Embryonic facial prominence (tissue), 1 donor: ENCODE data around the gene SLC6A7.

Source experiments
- DNase-seq: peaks from one replicate; pipeline ENCODE4 v3.0.0-alpha.2; 2016; ENCODE audit errors: extremely low spot score

Gene SLC6A7

GRCh38 chr5:150155258-150156026 lies 34.4 kb upstream of the SLC6A7 start, which contains the start of gene PDGFRB:
TSS of gene PDGFRB (minus strand) at chr5:150155845. CDS start at chr5:150137047, 18,798 bp downstream.
- peak; percentile 84 for DNase-seq

- DNase-seq: no peak
Observed at GRCh38 chr5:150156027-150156368, 33.9 kb upstream of the SLC6A7 start.

DNA sequence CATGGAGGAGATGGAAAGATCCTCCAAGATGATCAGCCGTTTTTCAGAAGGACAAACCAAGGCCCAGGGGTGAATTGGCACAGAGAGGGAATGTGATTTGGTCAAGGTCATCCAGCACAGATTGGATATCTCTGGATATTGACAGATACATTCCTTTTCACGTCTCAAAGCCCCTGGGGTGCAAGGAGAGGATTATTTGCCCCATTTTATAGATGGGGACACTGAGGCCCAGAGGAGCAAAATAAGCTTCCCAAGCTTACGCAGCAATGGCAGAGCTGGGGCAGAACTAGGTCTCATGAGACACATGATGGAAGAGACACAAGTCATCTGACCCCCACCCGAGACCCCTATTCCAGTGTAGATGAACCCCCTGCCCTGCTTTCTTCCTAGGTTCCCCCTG lies 33.3 kb upstream of the SLC6A7 start:
- DNase-seq: no peak

- no peak for DNase-seq
Observed at GRCh38 chr5:150157168-150157567, 32.7 kb upstream of the SLC6A7 start.

DNA sequence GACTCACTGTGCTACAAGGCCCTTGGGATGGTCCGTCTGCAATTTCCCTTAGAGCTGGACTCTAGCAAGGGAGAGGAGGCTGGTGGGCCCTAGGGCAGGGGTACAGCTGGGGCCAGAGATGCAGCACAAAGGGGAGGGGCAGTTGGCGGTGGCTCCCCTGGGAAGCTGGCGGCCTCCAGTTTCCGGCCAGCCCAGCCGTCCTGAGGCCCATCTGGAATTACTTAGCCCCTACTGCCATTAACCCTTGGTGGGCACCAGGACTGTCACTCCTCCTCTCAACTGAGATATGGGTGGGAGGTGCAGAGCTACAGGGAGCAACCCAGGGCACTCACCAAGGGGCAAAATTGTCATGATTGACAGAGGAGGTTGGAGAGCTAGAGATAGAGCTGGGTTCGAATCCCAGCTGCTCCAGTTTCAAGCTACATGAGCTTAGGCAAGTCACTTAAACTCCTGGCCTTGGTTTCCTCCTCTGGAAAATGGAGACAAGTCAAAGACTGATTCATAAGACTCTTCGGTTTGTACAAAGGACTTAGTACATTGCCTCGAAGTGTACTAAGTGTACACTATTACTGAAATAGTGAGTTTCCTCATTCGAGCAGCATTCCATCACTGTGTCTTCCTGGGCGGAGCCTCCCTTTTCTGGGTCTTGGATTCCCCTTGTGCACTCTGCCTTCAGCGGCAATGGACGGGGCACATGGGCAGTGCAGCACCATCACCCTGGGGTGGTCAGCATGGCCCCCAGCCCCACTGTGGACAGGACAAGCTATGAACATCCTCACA lies 31.5 kb upstream of the SLC6A7 start:
- no peak for DNase-seq

GRCh38 chr5:150159031-150159430 lies 30.8 kb upstream of the SLC6A7 start:
- no peak for DNase-seq

DNA sequence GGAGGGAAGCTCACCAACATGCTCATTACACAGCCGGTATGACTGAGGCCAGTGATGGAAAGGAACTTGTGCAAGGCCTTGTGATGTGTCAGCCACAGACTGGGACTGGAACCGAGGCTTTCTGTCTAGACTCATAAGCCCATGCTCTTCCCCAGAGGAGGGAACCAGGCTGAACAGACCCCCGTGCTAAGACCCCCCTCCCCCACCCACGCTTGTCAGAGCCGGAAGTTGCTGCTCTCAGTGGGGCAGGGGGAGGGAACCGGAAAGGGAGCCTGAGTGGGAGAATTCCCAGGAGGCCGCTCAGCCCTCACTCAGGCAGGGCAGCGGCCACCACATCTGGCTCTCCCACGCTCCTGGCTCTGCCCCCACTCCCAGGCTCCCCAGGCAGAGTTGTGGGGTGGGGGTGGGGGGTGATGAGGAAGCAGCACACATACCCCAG lies 30.1 kb upstream of the SLC6A7 start:
- no peak for DNase-seq

DNA sequence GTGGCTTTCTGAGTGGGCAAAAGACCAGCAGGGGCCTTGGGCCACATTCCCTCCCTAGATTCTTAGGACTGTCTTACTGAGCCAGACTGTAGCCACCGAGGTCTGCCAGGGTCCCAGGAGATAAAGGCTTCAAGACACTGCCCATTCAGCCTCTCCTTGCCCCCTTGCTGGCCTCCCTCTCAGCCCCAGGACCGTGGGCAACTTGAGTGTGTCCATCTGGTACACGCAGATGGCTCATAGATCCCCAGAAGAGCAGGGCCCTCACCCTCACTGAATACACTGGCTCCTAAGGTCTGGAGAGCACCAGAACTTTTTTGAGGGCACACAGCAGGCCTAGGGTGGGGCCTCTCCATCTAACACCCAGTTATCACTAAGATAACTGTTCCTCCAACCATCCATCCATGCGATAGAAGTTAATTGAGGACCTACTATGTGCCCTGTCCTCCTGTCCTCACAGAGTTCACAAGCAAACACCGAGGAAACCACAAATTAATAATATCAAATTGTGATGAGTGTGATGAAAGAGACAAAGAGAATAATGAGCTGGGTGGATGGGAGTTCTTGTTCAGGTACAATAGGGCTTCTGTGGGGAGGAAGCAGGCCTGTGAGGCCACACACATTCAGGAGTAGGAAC lies 29.3 kb upstream of the SLC6A7 start:
- DNase-seq: no peak

DNA sequence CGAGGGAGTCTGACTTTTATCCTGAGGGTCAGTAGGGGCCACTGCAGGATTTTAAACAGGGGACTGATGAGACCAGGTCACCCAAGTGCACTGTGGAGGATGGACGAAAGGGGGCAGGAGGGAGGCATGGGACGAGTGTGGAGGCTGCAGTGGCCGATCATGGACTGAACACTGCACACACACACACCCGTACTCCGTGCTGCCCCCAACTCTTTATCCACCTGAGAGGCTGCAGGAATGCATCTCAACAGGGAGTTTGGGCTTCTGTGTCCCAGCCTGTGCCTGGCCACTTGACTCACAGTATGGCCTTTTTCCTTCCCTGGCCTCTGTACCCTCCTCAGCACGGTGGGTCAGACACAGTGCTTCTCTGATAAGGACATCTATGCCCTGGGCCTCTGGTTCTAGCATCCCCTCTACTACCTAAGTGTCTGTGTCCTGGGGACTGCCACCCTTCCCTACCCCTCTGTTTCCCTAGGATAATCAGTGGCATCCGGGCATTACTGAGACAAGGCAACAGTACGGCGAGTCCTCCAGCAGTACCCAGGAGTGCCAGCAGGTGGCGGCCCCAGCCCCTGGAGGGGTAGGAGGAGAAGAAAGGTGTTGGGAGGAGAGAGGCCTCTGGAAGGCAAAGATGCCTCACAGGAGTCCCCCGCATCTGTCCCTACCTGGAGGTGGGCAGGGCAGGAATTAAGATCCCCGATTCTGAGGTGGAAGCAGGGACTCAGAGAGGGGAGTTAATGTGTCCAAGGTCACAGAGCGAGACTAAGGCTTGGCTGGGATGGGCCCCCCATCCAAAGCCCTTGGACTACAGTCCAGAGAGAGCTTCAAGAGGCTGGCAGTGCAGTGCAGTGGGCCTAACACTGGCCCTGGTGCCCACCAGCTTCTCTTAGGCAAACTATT lies 28.4 kb upstream of the SLC6A7 start:
- no peak for DNase-seq

GRCh38 chr5:150162142-150162513 lies 27.7 kb upstream of the SLC6A7 start:
- no peak for DNase-seq

GRCh38 chr5:150163035-150163434 lies 26.8 kb upstream of the SLC6A7 start:
- DNase-seq: no peak

- DNase-seq: no peak
Observed at GRCh38 chr5:150163547-150164059, 26.3 kb upstream of the SLC6A7 start.

GRCh38 chr5:150164211-150164980 lies 25.5 kb upstream of the SLC6A7 start:
- no peak for DNase-seq

DNA sequence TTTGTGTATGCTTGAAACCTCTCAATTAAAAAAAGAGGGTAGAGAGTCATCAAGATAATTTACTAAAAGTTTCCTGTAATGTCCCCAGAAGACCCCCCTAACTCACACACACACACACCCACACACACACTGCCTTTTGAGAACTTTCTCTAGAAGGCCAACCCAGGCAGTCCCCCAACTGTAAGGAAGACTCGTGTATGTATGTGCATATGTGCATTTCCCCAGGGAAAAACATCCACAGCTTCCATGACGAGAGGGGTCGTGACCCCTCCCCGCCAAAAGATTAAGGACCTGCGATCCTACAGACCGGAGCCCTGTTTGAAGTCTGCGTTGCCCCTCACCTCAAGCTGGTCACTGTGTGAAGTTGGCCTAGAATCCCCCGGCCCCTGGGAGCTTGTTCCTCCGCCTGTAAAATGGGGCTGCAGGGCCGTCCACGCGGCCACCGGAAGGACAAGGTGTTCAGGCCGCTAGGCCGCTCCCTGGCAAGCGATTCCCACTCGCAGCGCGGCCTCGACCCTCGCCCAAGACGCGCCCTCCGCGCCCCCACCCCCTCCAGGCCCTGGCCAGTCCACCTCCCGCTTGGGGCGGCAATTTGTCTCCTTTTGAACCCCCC lies 23.7 kb upstream of the SLC6A7 start:
- DNase-seq: no peak

DNA sequence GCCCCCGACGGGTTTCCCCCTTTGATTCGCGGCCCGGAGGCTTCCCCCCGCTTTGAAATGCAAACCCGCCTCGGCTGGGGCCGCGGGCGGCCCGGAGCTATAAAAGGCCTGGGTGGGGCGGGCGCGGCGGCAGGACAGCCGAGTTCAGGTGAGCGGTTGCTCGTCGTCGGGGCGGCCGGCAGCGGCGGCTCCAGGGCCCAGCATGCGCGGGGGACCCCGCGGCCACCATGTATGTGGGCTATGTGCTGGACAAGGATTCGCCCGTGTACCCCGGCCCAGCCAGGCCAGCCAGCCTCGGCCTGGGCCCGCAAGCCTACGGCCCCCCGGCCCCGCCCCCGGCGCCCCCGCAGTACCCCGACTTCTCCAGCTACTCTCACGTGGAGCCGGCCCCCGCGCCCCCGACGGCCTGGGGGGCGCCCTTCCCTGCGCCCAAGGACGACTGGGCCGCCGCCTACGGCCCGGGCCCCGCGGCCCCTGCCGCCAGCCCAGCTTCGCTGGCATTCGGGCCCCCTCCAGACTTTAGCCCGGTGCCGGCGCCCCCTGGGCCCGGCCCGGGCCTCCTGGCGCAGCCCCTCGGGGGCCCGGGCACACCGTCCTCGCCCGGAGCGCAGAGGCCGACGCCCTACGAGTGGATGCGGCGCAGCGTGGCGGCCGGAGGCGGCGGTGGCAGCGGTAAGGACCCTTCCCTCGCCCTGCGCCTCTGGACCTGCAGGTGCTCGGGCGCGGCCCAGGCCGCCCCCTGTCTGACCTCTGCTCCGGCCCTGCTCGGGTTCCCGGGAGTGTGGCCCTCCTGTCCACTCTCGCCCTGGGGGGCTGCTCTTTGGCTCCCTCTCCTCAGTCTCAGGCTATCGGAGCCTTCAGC lies 23.0 kb upstream of the SLC6A7 start, which contains the start of gene CDX1:
Gene CDX1 (plus strand): TSS at position 129 of the 862 bp plus-strand sequence. CDS start 99 bp downstream, at position 228.
- no peak for DNase-seq

DNA sequence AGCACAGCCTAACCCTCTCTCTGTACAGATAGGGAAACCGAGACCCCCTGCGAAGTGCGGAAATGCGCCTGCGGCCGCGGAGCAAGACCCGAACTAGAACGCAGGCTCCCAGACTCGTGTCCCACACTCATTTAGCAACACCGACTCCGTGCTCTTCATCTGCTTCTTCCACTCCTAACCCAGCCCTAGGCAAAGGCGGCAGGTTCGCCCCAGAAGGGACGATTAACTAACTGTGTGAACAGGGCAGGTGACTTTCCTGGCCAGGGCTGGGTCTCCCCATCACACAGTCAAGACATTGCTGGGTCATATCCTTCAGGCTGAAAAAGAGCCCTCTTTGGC lies 22.4 kb upstream of the SLC6A7 start:
- no peak for DNase-seq

- no peak for DNase-seq
Observed at GRCh38 chr5:150167908-150168307, 22.0 kb upstream of the SLC6A7 start.

DNA sequence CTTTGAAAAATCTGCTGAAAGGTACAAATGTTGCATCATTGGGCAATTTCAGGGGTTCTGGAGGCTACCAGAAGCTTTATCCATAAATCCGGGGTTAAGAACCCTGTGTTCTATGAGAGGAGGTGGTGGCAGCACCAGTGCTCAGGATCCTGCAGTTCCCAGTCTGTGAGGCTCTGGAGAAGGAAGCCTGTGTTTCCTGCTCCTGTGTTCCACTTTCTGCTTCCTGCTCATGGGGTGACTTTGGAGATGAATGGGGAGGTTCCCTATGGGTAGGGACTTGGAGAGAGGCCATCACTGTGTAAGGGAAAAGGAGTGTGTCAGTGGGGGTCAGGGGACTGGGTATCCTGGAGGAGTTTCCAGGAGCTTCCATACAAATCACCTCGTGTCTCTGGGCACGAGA lies 21.0 kb upstream of the SLC6A7 start:
- no peak for DNase-seq

- no peak for DNase-seq
Observed at GRCh38 chr5:150172145-150172544, 17.7 kb upstream of the SLC6A7 start.
